B cell (primary cell): ENCODE measurements around the gene HCFC1.

Source experiments
- EZH2 ChIP-seq: IDR thresholded peaks from 2 replicates; pipeline ENCODE4 v1.6.1; 2012; ENCODE audit warnings: borderline replicate concordance, low read depth, mild to moderate bottlenecking, moderate library complexity, low read length; ENCODE audit not compliant: insufficient read depth, poor library complexity, severe bottlenecking
- TF ChIP-seq, protein P1 (sequence below): fragments of 200-600 bp; IDR thresholded peaks from one replicate; pipeline ENCODE4 v1.8.0; 2022; ENCODE audit warnings: antibody characterized with exemption, mild to moderate bottlenecking

DNA sequence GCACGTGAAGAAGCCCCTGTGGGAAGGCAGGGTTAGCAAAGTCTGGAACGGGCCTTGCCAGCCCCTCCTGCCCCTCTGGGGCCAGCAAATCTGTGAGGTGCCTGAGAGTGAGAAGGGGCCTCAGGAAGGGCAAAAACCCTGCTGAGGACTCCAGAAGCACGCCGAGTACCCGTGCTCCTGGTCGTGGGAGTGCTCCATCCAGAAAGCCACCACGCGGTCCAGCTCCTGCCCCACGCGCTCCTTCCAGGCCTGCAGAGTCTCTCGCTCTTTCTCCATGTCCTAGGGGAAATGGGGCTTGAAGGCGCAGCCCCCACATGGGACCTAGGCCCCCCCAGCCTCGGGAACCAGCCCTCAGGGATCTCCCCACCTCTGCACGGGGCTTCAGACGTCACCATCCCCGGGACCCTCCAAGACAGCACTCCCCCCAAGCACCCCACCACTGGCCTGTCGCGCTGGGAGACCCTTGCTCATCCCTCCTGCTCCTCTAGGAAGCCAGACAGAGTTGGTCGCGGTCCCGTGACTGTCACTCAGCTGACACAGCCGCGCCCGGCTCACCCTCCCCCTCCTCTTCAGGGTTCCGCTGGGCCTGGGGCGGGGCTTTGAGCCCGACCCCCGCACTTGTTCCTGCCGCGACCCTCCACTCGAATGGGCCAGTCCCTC is 27.3 kb downstream of the HCFC1 start, which contains the start of gene RENBP:
- TF ChIP-seq, protein P1, sequence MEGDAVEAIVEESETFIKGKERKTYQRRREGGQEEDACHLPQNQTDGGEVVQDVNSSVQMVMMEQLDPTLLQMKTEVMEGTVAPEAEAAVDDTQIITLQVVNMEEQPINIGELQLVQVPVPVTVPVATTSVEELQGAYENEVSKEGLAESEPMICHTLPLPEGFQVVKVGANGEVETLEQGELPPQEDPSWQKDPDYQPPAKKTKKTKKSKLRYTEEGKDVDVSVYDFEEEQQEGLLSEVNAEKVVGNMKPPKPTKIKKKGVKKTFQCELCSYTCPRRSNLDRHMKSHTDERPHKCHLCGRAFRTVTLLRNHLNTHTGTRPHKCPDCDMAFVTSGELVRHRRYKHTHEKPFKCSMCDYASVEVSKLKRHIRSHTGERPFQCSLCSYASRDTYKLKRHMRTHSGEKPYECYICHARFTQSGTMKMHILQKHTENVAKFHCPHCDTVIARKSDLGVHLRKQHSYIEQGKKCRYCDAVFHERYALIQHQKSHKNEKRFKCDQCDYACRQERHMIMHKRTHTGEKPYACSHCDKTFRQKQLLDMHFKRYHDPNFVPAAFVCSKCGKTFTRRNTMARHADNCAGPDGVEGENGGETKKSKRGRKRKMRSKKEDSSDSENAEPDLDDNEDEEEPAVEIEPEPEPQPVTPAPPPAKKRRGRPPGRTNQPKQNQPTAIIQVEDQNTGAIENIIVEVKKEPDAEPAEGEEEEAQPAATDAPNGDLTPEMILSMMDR: no peak
- TF ChIP-seq EZH2: no peak
